Lung (tissue), 12 donors: ENCODE measurements around the gene KIAA0232. TPM values are rescaled to one million over a fixed set of nuclear protein-coding genes. Genes with fewer than 3 reads are reported as not detected.
A peak's percentile ranks its signal among the peaks of the same experiment; 100 is the strongest.
"Not testable (repeated sequence)": the region's sequence is repeated elsewhere in the genome, so short reads cannot be mapped to it uniquely, and the experiment has no call there.

Experiments
- ATAC-seq: fragments of 200-7000 bp; cut with Tn5 transposase; one replicate; pipeline ENCODE4 v1.9.1; 2020; ENCODE audit warnings: moderate number of reproducible peaks; ENCODE audit not compliant: insufficient read depth, low FRiP score
- DNase-seq, 3 donors: peaks; one replicate each; pipeline ENCODE4 v3.0.0-alpha.2; 2013 to 2017
- H3K27ac ChIP-seq, 2 donors: one replicate each; pipeline ENCODE4 v1.5.1; 2013; ENCODE audit warnings: mild to moderate bottlenecking in 2 of 2, moderate library complexity in 2 of 2, control low read depth in 1 of 2, inconsistent platforms in 1 of 2, low read depth in 1 of 2, low read length in 1 of 2
- H3K27me3 ChIP-seq, 3 donors: one replicate each; pipeline ENCODE4 v1.5.1; 2013; ENCODE audit warnings: low read length in 2 of 3; ENCODE audit not compliant: control insufficient read depth in 3 of 3, insufficient read depth in 3 of 3
- H3K36me3 ChIP-seq, 4 donors: one replicate each; pipeline ENCODE4 v1.5.1; 2013; ENCODE audit warnings: low read length in 4 of 4, mild to moderate bottlenecking in 1 of 4, moderate library complexity in 1 of 4; ENCODE audit not compliant: control insufficient read depth in 4 of 4, insufficient read depth in 4 of 4
- H3K4me1 ChIP-seq, 5 donors: one replicate each; pipeline ENCODE4 v1.5.1; 2013; ENCODE audit warnings: low read length in 5 of 5, mild to moderate bottlenecking in 2 of 5, moderate library complexity in 1 of 5; ENCODE audit not compliant: control insufficient read depth in 5 of 5, insufficient read depth in 5 of 5
- H3K4me3 ChIP-seq: one replicate; pipeline ENCODE4 v1.5.1; 2013; ENCODE audit warnings: mild to moderate bottlenecking, control low read depth, moderate library complexity
- H3K9ac ChIP-seq, 2 donors: one replicate each; pipeline ENCODE4 v1.5.1; 2013; ENCODE audit warnings: low read length in 2 of 2, control low read depth in 1 of 2; ENCODE audit not compliant: insufficient read depth in 1 of 2
- H3K9me3 ChIP-seq, 4 donors: one replicate each; pipeline ENCODE4 v1.5.1; 2013; ENCODE audit warnings: low read length in 3 of 4, mild to moderate bottlenecking in 1 of 4, moderate library complexity in 1 of 4; ENCODE audit not compliant: control insufficient read depth in 4 of 4, insufficient read depth in 3 of 4
- CTCF ChIP-seq: IDR thresholded peaks from 2 replicates; pipeline ENCODE4 v1.5.1; 2012; ENCODE audit warnings: mild to moderate bottlenecking; ENCODE audit errors: control extremely low read depth, extremely low read depth
- WGBS, 2 donors: extraction: QIAGEN DNeasy Blood & Tissue Kit; methylation state at CpG; one replicate each; pipeline ENCODE4 v1.1.7; 2013; 5-methylcytosine and 5-hydroxymethylcytosine counted together
- polyA plus RNA-seq, 2 donors: library from polyadenylated mRNA; stranded (reverse); fragments of 200-250 nt; gene quantifications; one replicate each; pipeline ENCODE4 v1.2.1, GENCODE V29; 2013
- total RNA-seq, 2 donors: library from RNA; depleted of rRNA in 1 of 2; stranded (reverse); fragments of >200 nt in 1 of 2; gene quantifications; one replicate each; pipeline ENCODE4 v1.2.1, GENCODE V29; 2014 to 2021
- donor health status: control.
- donor health status: control.
- donor health status: Bipolar disorder and iron deficiency.
- donor health status: healthy.
- donor health status: DM: yes; HTN: yes; CAD: no.

Gene KIAA0232
- total and polyA plus RNA-seq, 4 donors, result 6.8 to 34.6 (median 18.7) TPM

DNA sequence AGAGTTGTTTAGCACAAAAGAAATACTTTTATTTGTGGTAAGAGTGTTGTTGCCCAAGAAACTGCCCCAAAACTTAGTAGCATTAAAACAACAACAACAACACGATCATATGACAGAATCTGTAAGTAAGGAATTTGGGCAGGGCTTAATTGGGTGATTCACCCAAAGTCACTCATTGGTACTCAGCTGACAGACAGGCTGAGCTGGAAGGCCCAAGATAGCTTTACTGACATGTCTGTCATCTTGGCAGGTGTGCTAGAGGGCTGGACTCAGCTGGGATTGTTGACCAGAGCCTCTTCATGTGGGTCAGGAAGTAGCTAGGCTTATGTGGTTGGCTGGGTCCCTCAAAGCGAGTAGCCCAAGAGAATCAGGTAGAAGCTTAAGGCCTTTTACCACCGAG, 52.3 kb downstream of the KIAA0232 start:
- Histone ChIP-seq H3K9me3 (no peaks in the 10 kb centered on the region), H3K4me3 (no peak overlapping the region), H3K4me1 (peaks cover 0 to 6% (median under 1%) of the 10 kb centered on the region in 5 donors), H3K27ac (peak overlapping the region in 1 of 2 donors; percentile 65), H3K36me3 (peaks cover 2 to 16% (median 7%) of the 10 kb centered on the region in 4 donors), H3K27me3 (no peaks in the 10 kb centered on the region), H3K9ac (peak overlapping the region in 1 of 2 donors; percentile 15)
- DNase-seq (no peak), ATAC-seq (no peak)
- no peak for TF ChIP-seq CTCF
- 96 to 98% methylated on average over 3 of the region's 3 CpGs for WGBS, 2 donors

GRCh38 chr4:6835616-6836015, 53.1 kb downstream of the KIAA0232 start:
- H3K27ac ChIP-seq, ATAC-seq, DNase-seq, H3K27me3 ChIP-seq, H3K4me1 ChIP-seq, H3K9me3 ChIP-seq, H3K9ac ChIP-seq, H3K4me3 ChIP-seq: not testable (repeated sequence)
- H3K36me3 ChIP-seq, result peaks cover 2 to 13% (median 7%) of the 10 kb centered on the region in 4 donors
- 97 to 99% methylated on average over 4 of the region's 4 CpGs for WGBS, 2 donors

DNA sequence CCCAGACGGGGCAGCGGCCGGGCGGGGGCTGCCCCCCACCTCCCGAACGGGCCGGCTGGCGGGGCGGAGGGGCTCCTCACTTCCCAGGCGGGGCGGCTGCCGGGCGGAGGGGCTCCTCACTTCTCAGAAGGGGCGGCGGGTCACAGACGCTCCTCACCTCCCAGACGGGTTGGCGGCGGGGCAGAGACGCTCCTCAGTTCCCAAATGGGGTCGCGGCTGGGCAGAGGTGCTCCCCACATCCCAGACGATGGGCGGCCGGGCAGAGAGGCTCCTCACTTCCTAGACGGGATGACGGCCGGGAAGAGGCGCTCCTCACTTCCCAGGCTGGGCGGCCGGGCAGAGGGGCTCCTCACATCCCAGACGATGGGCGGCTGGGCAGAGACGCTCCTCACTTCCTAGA, 54.6 kb downstream of the KIAA0232 start:
- H3K9me3 ChIP-seq, H3K27me3 ChIP-seq, H3K27ac ChIP-seq, DNase-seq, H3K9ac ChIP-seq, ATAC-seq, H3K4me3 ChIP-seq, H3K4me1 ChIP-seq: not testable (repeated sequence)
- WGBS, 2 donors, result 95 to 97% methylated on average over 33 to 34 of the region's 34 CpGs
- H3K36me3 ChIP-seq, result peaks cover 2 to 12% (median 4%) of the 10 kb centered on the region in 4 donors

DNA sequence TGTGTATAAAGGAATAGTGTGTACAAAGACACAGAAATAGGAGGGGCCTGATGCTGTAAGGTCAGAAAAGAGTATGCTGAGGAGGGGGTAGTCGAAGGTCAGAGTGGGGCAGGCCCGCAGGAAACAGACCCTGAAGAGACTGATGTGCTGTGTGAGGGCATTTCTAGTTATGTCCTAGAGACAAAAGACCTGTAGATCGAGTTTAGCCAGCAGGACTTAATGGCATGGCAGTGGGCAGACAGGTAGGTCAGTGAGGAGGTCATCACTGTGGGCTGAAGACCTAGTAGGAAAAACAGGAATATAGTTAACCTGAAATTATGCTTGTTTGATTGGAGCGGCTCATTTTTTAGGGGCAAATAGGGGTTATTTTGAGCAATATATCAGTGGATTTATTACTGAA, 57.1 kb downstream of the KIAA0232 start:
- H3K4me1 ChIP-seq, result peaks cover 0 to 8% (median 4%) of the 10 kb centered on the region in 5 donors
- H3K9ac ChIP-seq, result no peak overlapping the region
- 90 to 93% methylated on average over 4 of the region's 4 CpGs for WGBS, 2 donors
- no peak overlapping the region for H3K4me3 ChIP-seq
- TF ChIP-seq CTCF, result no peak
- no peaks in the 10 kb centered on the region for H3K27me3 ChIP-seq
- peak overlapping the region in 1 of 2 donors; percentile 50 for H3K27ac ChIP-seq
- no peak for ATAC-seq
- DNase-seq, result no peak
- peaks cover 1 to 11% (median 5%) of the 10 kb centered on the region in 4 donors for H3K36me3 ChIP-seq
- no peaks in the 10 kb centered on the region for H3K9me3 ChIP-seq
